Mesenteric fat pad (tissue), 1 donor: Measurements from ENCODE around the gene CDK6. TPM values are rescaled to one million over a fixed set of nuclear protein-coding genes. Genes with fewer than 3 reads are reported as not detected.

ENCODE experiments used
- DNase-seq: peaks from one replicate; pipeline ENCODE4 v3.0.0-alpha.2; 2020; ENCODE audit warnings: low spot score
- total RNA-seq: library from RNA; stranded (reverse); fragmentation: NEBNext Ultra II Directional; extraction: Animal tissue kit (Norgen Biotek cat#: 25700); gene quantifications from one replicate; pipeline ENCODE4 v1.2.1, GENCODE V29; 2021
- donor health status: DM: yes; HTN: yes; CAD: no.

CDK6 gene
- total RNA-seq, 1 donor from 2014 or later, result 17.1 TPM

DNA sequence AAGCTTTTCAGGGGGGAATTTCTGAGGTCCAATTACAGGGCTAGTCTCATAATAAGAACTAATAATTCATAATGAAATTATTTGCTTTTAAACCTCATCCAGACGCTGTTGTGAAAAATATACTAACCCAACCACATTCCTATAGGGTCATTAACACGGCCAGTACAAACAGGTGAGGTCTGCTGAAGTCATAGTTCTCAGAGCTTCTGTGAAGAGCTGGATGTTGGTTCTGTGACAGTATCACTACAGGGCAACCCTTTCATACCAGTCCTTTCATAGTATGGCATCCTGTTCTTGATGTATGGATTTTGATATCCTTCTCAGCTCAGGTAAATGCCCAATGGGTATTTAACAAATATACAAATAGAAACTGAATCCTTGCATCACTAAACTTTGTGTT, 183.8 kb downstream of the CDK6 start:
- DNase-seq, result no peak

- DNase-seq, result no peak
Measured at GRCh38 chr7:92650391-92650790, 186.0 kb downstream of the CDK6 start.

GRCh38 chr7:92648067-92648466, 188.3 kb downstream of the CDK6 start:
- DNase-seq, result no peak

- DNase-seq, result no peak
Measured at GRCh38 chr7:92647652-92648051, 188.7 kb downstream of the CDK6 start.

DNA sequence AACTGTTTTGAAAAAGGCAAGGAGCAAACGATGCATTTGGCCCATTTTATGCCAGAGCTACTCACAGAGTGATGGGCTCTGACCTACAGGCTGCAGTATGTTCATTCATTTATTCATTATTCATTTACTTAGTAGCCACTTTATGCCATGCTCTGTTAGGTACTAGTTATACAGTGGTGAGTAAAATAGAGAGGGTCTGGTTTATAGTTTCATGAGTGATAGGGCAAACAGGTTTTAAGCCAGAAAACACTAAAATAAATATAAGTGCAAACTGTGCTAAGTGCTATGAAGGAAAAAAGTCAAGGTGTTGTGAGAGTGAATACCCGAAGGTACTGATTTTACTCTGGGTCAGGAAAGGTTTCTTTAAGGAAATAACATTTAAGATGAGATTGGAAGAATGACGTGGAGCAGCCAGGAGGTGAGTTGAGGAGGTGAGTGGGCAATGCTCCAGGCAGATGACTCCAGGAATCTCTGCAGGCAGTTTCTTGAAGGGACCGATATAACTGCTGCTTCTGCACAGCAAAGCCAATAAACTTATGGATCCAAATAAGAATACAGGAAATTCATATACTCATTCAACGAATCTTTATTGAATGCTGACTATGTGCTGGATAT, 189.3 kb downstream of the CDK6 start:
- DNase-seq, result no peak

DNA sequence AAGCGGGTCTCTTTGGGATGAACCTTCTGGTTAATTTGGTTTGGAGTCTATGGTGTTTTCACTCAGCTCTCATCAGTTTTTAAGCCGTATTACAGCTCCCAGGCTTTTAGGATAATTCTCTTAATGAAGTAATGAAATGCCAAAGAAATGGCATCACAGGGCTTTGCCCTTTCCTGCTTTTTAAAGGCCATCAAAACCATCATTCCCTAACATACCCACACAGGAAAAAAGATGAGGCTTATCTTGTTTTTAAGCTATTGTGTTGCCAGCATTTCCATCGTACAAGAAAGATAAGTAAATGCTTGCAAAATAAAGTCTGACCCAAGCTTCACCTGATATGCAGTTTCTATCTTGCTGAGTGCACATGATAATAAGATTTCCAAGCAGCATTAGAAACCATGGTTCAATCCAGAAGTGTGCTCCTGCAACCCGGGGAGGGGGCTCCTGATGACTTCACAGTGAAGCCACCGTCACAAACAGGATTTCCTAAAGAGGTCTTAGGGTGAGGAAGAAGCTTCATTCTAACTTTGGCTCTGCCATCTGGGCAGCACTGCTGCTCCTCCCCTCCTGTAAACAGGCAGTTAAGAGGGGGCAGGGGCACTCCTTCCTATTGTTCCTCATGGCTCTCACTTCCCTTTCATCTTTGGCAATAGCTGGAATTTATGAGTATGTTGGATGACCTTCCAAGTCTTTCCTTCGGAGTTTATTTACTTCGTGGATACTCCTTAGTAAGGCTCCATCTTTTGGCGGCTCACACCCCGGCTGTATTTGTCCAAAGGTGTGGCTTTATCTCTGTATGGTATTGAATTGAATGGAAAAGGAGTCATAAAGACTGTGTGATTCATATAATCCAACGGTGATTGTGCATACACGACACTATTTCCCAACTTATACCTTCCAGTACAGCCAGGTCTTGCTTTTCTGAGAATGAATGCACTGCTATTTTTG, 191.0 kb downstream of the CDK6 start:
- no peak for DNase-seq

DNA sequence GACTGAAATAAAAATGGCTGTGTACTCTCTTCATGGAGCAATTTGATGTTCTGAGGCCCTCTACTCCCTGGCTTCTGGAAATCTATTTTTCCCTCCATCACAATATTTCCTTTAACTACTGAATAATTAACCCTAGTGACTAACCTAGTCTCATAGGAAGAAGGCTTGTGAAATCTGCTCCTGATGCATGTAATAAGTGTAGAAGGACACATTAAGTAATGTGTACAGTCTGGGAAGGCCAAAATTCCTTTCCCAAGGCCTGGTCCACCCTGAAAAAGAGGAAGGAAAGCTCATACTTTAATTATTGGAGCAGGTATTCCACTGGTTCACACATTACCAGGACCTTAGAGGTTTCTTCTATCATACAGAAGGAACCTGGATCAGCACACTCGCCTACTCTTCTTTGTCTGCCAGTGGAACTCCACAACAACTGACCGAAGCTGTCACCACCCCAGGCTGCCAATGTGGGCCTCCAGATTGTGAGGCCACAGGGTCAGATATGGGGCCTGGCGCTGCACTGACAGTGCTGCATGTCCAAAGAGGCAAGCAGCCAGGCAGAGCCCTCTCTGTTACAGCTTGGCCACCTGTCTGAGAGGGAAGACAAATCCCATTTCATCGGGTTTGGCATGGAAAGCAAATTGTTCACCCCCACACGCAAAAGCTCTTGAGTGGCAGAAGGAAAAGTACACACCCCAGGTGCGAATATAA, 191.8 kb downstream of the CDK6 start:
- no peak for DNase-seq

- no peak for DNase-seq
Measured at GRCh38 chr7:92643821-92644220, 192.6 kb downstream of the CDK6 start.

DNA sequence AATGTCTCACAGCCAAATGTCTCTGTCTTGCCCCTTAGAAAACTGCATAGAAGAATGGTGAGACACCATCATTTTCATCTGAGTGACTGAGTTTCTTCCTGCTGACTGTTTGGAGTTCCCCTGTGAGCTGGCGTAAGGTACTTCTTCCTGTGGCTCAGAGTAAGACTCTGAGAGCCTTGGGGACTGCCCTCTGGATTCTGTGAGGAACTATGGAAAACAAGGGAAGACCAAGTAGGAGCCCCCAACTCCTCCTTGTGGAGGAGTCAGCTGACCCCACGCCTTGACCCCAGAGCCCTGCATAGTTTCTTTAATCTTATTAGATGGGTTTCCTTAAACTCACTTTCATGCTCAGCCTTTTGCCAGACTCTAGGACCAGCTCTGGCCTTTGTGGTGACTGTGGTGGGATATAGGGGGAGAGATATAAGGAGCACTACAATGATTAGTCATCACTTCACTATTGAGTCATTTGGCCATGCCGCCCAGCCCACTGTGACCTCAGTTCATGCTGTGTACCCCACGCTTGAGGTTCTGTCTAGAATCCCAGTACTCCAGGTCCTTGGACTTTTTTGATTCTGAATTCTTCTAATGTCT, 194.4 kb downstream of the CDK6 start:
- DNase-seq, result no peak

GRCh38 chr7:92639966-92640365, 196.4 kb downstream of the CDK6 start:
- no peak for DNase-seq

DNA sequence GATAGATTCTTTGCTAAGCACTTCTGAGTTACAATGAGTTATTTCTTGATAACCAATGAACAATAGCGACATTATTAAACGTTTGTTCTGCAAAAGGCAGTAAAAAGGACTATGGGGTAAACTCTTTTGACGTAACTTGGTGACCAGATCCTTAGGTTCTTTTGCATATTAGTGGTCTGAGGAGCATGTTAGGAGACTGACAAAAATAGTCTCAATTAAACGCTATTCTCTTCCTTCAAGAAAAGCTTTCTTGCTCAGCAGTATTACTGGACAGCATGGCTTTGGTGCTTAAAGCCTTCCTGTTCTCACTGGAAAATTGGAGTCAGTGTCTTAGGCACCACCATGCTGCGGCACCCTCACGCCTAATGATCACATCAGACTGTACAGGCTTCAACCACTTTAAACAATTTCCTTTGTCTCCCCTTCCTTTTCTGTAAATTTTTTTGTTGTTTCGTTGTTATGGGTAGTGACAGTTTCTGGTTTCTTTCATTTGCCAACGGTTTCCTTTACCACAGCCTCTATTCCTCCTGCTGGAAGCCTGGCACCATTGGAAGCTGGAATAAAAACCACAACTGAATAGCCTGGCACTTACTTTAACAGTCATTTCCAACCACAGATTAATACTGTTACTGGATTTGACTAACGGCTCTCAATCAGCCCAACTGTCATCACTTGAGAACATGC, 197.0 kb downstream of the CDK6 start:
- DNase-seq, result no peak

GRCh38 chr7:92636018-92636560, 200.3 kb downstream of the CDK6 start:
- no peak for DNase-seq

GRCh38 chr7:92635538-92635937, 200.8 kb downstream of the CDK6 start:
- DNase-seq, result no peak

DNA sequence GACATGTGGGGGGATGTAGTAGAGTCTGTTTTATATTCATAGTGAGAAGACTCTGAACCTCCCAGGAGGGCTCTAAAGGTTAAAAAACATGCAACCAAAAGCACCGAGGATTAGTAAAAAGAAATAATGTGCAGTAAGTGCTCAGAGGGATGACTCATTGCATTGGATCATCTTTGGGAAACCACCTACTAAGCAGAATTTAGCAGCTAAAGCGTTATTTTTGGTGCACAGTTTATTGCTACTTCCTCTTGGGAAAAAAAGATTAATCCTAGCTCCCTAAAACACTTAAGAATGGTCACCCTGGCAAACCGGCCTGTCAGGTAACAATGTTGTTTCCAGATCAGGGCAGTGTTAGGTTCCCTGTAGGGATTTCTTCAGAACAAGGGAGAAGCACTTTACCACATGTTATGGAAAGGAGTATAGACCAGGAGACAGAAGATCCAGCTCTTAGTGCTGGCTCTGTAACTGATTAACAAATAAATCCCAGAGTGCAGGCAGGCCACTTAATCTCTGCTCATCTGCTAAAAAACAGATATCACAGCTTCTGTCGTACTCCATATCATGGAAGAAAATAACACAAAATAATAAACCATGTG, 201.4 kb downstream of the CDK6 start:
- no peak for DNase-seq

DNA sequence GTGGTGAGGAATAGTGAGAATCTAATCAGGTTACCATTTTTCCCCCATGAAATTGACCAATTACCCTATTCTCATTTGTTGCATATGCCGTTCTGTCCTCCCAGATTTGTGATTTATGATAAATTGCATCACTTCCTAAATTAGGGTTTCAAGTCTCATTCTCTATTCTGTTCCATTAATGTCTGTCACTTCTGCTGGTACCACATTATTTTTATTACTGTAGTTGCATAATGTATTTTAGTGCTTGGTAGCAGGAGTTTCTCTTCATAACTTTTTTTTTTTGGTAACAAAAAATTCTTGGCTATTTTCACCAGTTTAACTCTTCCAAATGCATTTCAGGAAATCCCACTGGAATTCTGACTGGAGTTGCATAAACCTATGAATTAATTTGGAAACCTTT, 202.2 kb downstream of the CDK6 start:
- no peak for DNase-seq

GRCh38 chr7:92633211-92633906, 203.0 kb downstream of the CDK6 start:
- no peak for DNase-seq

GRCh38 chr7:92632791-92633190, 203.6 kb downstream of the CDK6 start:
- DNase-seq, result no peak

DNA sequence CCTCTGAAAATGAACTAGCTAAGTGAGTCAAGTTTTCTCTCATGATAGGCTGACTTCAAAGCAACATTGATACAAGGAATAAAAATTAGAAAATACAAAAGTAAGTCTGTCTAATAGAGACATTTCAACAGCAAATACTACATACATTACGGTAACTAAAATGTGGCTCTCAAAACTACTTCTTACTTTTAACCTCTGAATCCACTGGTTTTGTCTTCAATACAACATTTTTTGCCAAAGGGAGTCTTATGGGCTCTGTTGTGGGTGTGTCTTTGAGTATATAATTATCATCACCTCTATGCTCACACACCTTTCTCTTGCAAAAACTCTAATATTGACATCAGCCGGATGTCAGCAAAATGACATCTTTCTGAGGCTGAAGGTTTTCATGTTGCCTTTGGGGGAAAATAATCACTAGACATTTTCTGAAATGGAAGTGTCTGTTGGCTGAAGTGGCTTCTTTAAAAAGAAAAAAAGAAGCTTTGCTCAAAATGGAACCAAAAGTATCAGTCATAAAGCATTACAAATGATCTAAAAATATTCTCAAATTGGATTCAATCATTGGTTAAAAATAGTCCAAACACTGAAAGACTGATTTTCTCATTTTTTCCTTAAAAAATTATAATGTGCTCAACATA, 204.4 kb downstream of the CDK6 start:
- no peak for DNase-seq
